HepG2 (cell line): Measurements from ENCODE around the gene RPL18. TPM values are rescaled to one million over a fixed set of nuclear protein-coding genes. Genes with fewer than 3 reads are reported as not detected.

Experiments
- ARID3A ChIP-seq: IDR thresholded peaks from 2 replicates; pipeline ENCODE4 v1.6.1; 2012; ENCODE audit warnings: low read depth, low read length, improper control_type of control experiment
- CERS6 ChIP-seq: sonication (generic); formaldehyde crosslinking; IDR thresholded peaks from 2 replicates; pipeline ENCODE4 v1.5.0; 2020; ENCODE audit warnings: missing genetic modification reagents
- FOXC1 ChIP-seq: sonication (generic); formaldehyde crosslinking; IDR thresholded peaks from 2 replicates; pipeline ENCODE4 v1.8.0; 2022; ENCODE audit warnings: mild to moderate bottlenecking, missing genetic modification reagents, borderline replicate concordance
- GMEB2 ChIP-seq: IDR thresholded peaks from 2 replicates; pipeline ENCODE4 v1.6.1; 2016; ENCODE audit warnings: missing biosample characterization, missing genetic modification reagents, low read depth
- HNRNPH1 ChIP-seq: fragments of 200-400 bp; formaldehyde crosslinking; optimal IDR thresholded peaks from 2 replicates; pipeline ENCODE3; 2017; ENCODE audit warnings: mild to moderate bottlenecking, low read depth, low read length
- HNRNPLL ChIP-seq: fragments of 200-400 bp; formaldehyde crosslinking; IDR thresholded peaks from 2 replicates; pipeline ENCODE4 v1.6.1; 2017; ENCODE audit warnings: mild to moderate bottlenecking, low read depth, low read length; ENCODE audit not compliant: poor library complexity, severe bottlenecking
- KLF16 ChIP-seq, 2 experiments: sonication (generic) in 1 of 2; formaldehyde crosslinking in 1 of 2; IDR thresholded peaks; 2 replicates each; pipeline versions ENCODE4 v1.6.1 to v1.8.0; 2016 to 2023; ENCODE audit warnings: missing genetic modification reagents in 2 of 2, missing compliant biosample characterization in 1 of 2
- NFAT5 ChIP-seq: sonication (generic); formaldehyde crosslinking; IDR thresholded peaks from 2 replicates; pipeline ENCODE4 v1.4.0; 2020; ENCODE audit warnings: missing genetic modification reagents
- NFE2L1 ChIP-seq: sonication (generic); formaldehyde crosslinking; IDR thresholded peaks from 2 replicates; pipeline ENCODE4 v1.4.0; 2020; ENCODE audit warnings: missing genetic modification reagents, mild to moderate bottlenecking, borderline replicate concordance
- NFRKB ChIP-seq: fragments of 450-650 bp; IDR thresholded peaks from 2 replicates; pipeline ENCODE4 v1.6.1; 2017
- PTBP1 ChIP-seq: fragments of 200-400 bp; formaldehyde crosslinking; IDR thresholded peaks from 2 replicates; pipeline ENCODE4 v1.6.1; 2018; ENCODE audit warnings: low read length, low read depth; ENCODE audit not compliant: poor library complexity, severe bottlenecking
- REPIN1 ChIP-seq: sonication (generic); formaldehyde crosslinking; IDR thresholded peaks from 2 replicates; pipeline ENCODE4 v1.8.0; 2022; ENCODE audit warnings: missing genetic modification reagents, low read depth, mild to moderate bottlenecking, borderline replicate concordance
- TAF1 ChIP-seq: sonication (generic); formaldehyde crosslinking; IDR thresholded peaks from 2 replicates; pipeline ENCODE4 v1.4.0; 2020; ENCODE audit warnings: missing genetic modification reagents
- TCF12 ChIP-seq, 2 experiments: fragments of 450-650 bp in 1 of 2; sonication (generic) in 1 of 2; formaldehyde crosslinking in 1 of 2; IDR thresholded peaks; 2 replicates each; pipeline versions ENCODE4 v1.6.1 to v1.8.0; 2017 to 2022; ENCODE audit warnings: antibody characterized with exemption in 1 of 2, mild to moderate bottlenecking in 1 of 2, missing genetic modification reagents in 1 of 2, moderate library complexity in 1 of 2
- ZBTB7B ChIP-seq: sonication (generic); formaldehyde crosslinking; IDR thresholded peaks from 2 replicates; pipeline ENCODE4 v1.4.0; 2020; ENCODE audit warnings: missing genetic modification reagents
- ZNF10 ChIP-seq: sonication (generic); formaldehyde crosslinking; IDR thresholded peaks from 2 replicates; pipeline ENCODE4 v1.4.0; 2020; ENCODE audit warnings: mild to moderate bottlenecking, low read depth, missing genetic modification reagents, borderline replicate concordance
- ZNF816 ChIP-seq: sonication (generic); formaldehyde crosslinking; IDR thresholded peaks from 2 replicates; pipeline ENCODE4 v1.8.0; 2022; ENCODE audit warnings: missing genetic modification reagents, mild to moderate bottlenecking, borderline replicate concordance
- polyA plus RNA-seq, 8 experiments: library from polyadenylated mRNA; depleted of rRNA in 3 of 8; stranded (reverse) in 7 of 8; unstranded in 1 of 8; fragments of >200 nt; fragmentation: Illumina TruSeq in 4 of 8; extraction: Trizol in 4 of 8; gene quantifications; 2 replicates each; pipeline versions ENCODE4 v1.2.1 to v1.2.3, GENCODE V29; 2011 to 2016; ENCODE audit warnings: low read depth in 4 of 8, missing spikeins in 1 of 8, mixed read lengths in 1 of 8; ENCODE audit not compliant: insufficient read depth in 1 of 8
- total RNA-seq, 5 experiments: library from RNA; depleted of rRNA; stranded (reverse); fragments of >200 nt; fragmentation: Illumina TruSeq; extraction: Trizol; gene quantifications; 2 replicates each; pipeline ENCODE4 v1.2.3, GENCODE V29; 2016; ENCODE audit warnings: low read depth in 1 of 5

The RPL18 gene
- total and polyA plus RNA-seq, 2 of the 13 experiments (the other 11 are each of a cell fraction or from before 2014, with no cell fraction given), result 1,485 to 1,639 TPM

GRCh38 chr19:48659768-48660167 is 40.8 kb upstream of the RPL18 start (continued):
- TF ChIP-seq NFRKB (no peak), CERS6 (CRISPR knock-in tag) (no peak), TCF12 (IDR thresholded peaks at IDR 0.05) (no peak), TCF12 (CRISPR knock-in tag; IDR thresholded peaks at IDR 0.05) (no peak), ZBTB7B (CRISPR knock-in tag) (no peak), TAF1 (CRISPR knock-in tag) (no peak), KLF16 (CRISPR knock-in tag; IDR thresholded peaks at IDR 0.05) (no peak), NFE2L1 (CRISPR knock-in tag) (no peak), NFAT5 (CRISPR knock-in tag) (no peak), PTBP1 (no peak), HNRNPH1 (no peak), REPIN1 (no peak), ZNF10 (CRISPR knock-in tag) (no peak), GMEB2 (CRISPR knock-in tag) (no peak), FOXC1 (no peak), ZNF816 (CRISPR knock-in tag) (no peak), HNRNPLL (no peak), ARID3A (no peak)
